GM23338 (cell line): ENCODE measurements around the gene EML4. TPM values are rescaled to one million over a fixed set of nuclear protein-coding genes. Genes with fewer than 3 reads are reported as not detected.

Experiments used
- ATAC-seq: fragments of 200-7000 bp; cut with Tn5 transposase; 3 replicates; pipeline ENCODE4 v1.9.1; 2020
- DNase-seq: peaks from one replicate; pipeline ENCODE4 v3.0.0-alpha.2; 2015; ENCODE audit warnings: low spot score
- H2AFZ ChIP-seq: fragments of 200-600 bp; sonication (generic); 2 replicates; pipeline ENCODE4 v1.8.0; 2016; ENCODE audit warnings: antibody characterized with exemption, mild to moderate bottlenecking, moderate library complexity
- H3F3A ChIP-seq: fragments of 200-600 bp; sonication (generic); replicated peaks from 2 replicates; pipeline ENCODE4 v1.8.0; 2017; ENCODE audit warnings: antibody characterized with exemption, mixed run types, low read depth
- H3K27ac ChIP-seq: fragments of 200-600 bp; sonication (generic); 2 replicates; pipeline ENCODE4 v1.6.1; 2016; ENCODE audit warnings: low read depth
- H3K27me3 ChIP-seq: fragments of 200-600 bp; sonication (generic); 2 replicates; pipeline ENCODE4 v1.8.0; 2016; ENCODE audit warnings: mild to moderate bottlenecking, mixed run types, moderate library complexity; ENCODE audit not compliant: insufficient read depth
- H3K36me3 ChIP-seq: fragments of 200-600 bp; sonication (generic); 2 replicates; pipeline ENCODE4 v1.8.0; 2016; ENCODE audit warnings: mild to moderate bottlenecking; ENCODE audit not compliant: insufficient read depth
- H3K4me1 ChIP-seq: fragments of 200-600 bp; sonication (generic); 2 replicates; pipeline ENCODE4 v1.8.0; 2016; ENCODE audit warnings: mild to moderate bottlenecking, moderate library complexity; ENCODE audit not compliant: insufficient read depth
- H3K4me2 ChIP-seq: fragments of 200-600 bp; sonication (generic); 2 replicates; pipeline ENCODE4 v1.7.1; 2017; ENCODE audit warnings: mixed run types
- H3K4me3 ChIP-seq: fragments of 200-600 bp; sonication (generic); 2 replicates; pipeline ENCODE4 v1.6.1; 2016; ENCODE audit warnings: mixed run types
- H3K79me2 ChIP-seq: fragments of 200-600 bp; sonication (generic); replicated peaks from 2 replicates; pipeline ENCODE4 v1.8.0; 2017; ENCODE audit warnings: mild to moderate bottlenecking; ENCODE audit not compliant: insufficient read depth
- H3K9me2 ChIP-seq: fragments of 200-600 bp; sonication (generic); 2 replicates; pipeline ENCODE4 v1.8.0; 2017; ENCODE audit not compliant: insufficient read depth
- H4K20me1 ChIP-seq: fragments of 200-600 bp; sonication (generic); replicated peaks from 2 replicates; pipeline ENCODE4 v1.8.0; 2017; ENCODE audit warnings: mild to moderate bottlenecking; ENCODE audit not compliant: insufficient read depth
- H3K27ac Mint-ChIP-seq: 2 replicates; pipeline ENCODE4 v1.8.0; 2020; ENCODE audit warnings: inconsistent platforms, mild to moderate bottlenecking, moderate library complexity, mixed read lengths
- H3K27me3 Mint-ChIP-seq: 3 replicates; pipeline ENCODE4 v1.8.0; 2022; ENCODE audit warnings: low read depth, mild to moderate bottlenecking, moderate library complexity, mixed read lengths, inconsistent platforms; ENCODE audit not compliant: insufficient read depth, poor library complexity
- H3K36me3 Mint-ChIP-seq: 3 replicates; pipeline ENCODE4 v1.8.0; 2021; ENCODE audit warnings: low read depth, mild to moderate bottlenecking, inconsistent platforms, moderate library complexity, mixed read lengths
- H3K4me1 Mint-ChIP-seq: 3 replicates; pipeline ENCODE4 v1.8.0; 2020; ENCODE audit warnings: mild to moderate bottlenecking, inconsistent platforms, mixed read lengths
- H3K4me3 Mint-ChIP-seq: 3 replicates; pipeline ENCODE4 v1.8.0; 2021; ENCODE audit warnings: moderate library complexity, mild to moderate bottlenecking, inconsistent platforms, mixed read lengths
- H3K9me3 Mint-ChIP-seq: 3 replicates; pipeline ENCODE4 v1.8.0; 2020; ENCODE audit warnings: moderate library complexity, mild to moderate bottlenecking, inconsistent platforms, mixed read lengths
- CREB1 ChIP-seq: fragments of 250-450 bp; sonication (Bioruptor Pico); IDR thresholded peaks from 2 replicates; pipeline ENCODE4 v1.5.0; 2020; ENCODE audit warnings: low read depth, mild to moderate bottlenecking, moderate library complexity
- EZH2 ChIP-seq: fragments of 200-600 bp; sonication (generic); IDR thresholded peaks from one replicate; pipeline ENCODE4 v1.8.0; 2017; ENCODE audit warnings: antibody characterized with exemption, mild to moderate bottlenecking, low read depth; ENCODE audit not compliant: unreplicated experiment
- EZH2phosphoT487 ChIP-seq: fragments of 200-600 bp; sonication (generic); IDR thresholded peaks from one replicate; pipeline ENCODE4 v1.8.1; 2018; ENCODE audit warnings: antibody characterized with exemption; ENCODE audit not compliant: unreplicated experiment
- JUNB ChIP-seq: IDR thresholded peaks from one replicate; pipeline ENCODE4 v1.6.1; 2016; ENCODE audit warnings: antibody characterized with exemption; ENCODE audit not compliant: unreplicated experiment
- POLR2AphosphoS5 ChIP-seq: IDR thresholded peaks from 2 replicates; pipeline ENCODE4 v1.6.1; 2016; ENCODE audit warnings: antibody characterized with exemption, low read depth
- STAT1 ChIP-seq: IDR thresholded peaks from one replicate; pipeline ENCODE4 v1.6.1; 2016; ENCODE audit warnings: antibody characterized with exemption; ENCODE audit not compliant: unreplicated experiment
- ZNF331 ChIP-seq: fragments of 250-450 bp; sonication (Bioruptor Pico); IDR thresholded peaks from 2 replicates; pipeline ENCODE4 v1.5.0; 2020; ENCODE audit warnings: low read depth, mild to moderate bottlenecking, moderate library complexity
- polyA plus RNA-seq: library from polyadenylated mRNA; unstranded; fragments of >200 nt; fragmentation: Nextera tagmentation; extraction: Ambion mirVana; gene quantifications from 2 replicates; pipeline ENCODE4 v1.2.1, GENCODE V29; 2016
- total RNA-seq: library from RNA; depleted of rRNA; stranded (reverse); fragments of >200 nt; shearing (Covaris generic); gene quantifications from 2 replicates; pipeline ENCODE4 v1.2.3, GENCODE V29; 2014
- TF ChIP-seq, protein P1 (sequence below), 2 experiments: fragments of 200-600 bp in 1 of 2; sonication (generic) in 1 of 2; conservative IDR thresholded peaks; 2 replicates each; pipeline versions ENCODE4 v1.5.1 to v1.6.1; 2016 to 2017; ENCODE audit warnings: antibody characterized with exemption in 2 of 2, low read depth in 2 of 2, mild to moderate bottlenecking in 2 of 2, moderate library complexity in 1 of 2
- TF ChIP-seq, protein P2 (sequence below): IDR thresholded peaks from one replicate; pipeline ENCODE4 v1.6.1; 2018; ENCODE audit warnings: antibody characterized with exemption; ENCODE audit not compliant: unreplicated experiment
- TF ChIP-seq, protein P3 (sequence below): IDR thresholded peaks from 2 replicates; pipeline ENCODE4 v1.6.1; 2016; ENCODE audit warnings: antibody characterized with exemption

EML4 gene
- total and polyA plus RNA-seq, 2 experiments from 2014 or later = 65.3 to 115 TPM

DNA sequence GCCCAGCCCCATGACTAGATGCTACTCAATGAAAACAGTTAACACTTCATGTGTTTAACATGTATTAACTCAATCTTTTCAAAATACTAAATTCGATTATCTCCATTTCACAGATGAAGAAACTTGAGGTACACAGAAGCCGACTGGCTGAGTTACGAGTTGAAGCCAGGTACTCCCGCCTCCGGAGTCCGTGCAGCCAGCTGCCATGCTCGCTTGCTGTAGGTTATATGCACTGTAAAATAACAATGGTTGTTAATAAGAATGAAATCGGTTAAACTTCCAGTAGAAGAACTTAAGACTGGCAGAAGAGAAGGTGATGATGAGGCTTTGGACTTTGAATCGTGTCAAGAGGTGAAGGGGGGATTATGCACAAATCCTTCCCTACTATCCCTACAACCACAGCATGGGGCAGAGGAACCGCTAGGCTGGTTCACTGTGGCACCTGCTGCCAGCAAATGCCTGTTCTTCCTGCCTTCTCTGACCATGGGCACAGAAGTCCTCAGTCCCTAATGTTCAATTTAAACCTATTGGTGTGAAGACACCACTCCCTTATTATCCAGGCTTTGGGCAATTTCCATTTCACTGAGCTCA is 166.5 kb downstream of the EML4 start:
- Histone ChIP-seq H3K36me3 (peaks cover 12% of the 10 kb centered on the region; the same call in 1 of the 2 replicates), H2AFZ (no peak overlapping the region), H3K4me1 (no peaks in the 10 kb centered on the region; the same call in 1 of the 2 replicates), H3K4me3 (no peak overlapping the region), H3F3A (0 out of 2 replicates have a peak, but pooled peaks cover 3% of the 10 kb centered on the region), H3K79me2 (0 out of 2 replicates have a peak, but pooled peaks cover 1% of the 10 kb centered on the region), H3K27me3 (no peaks in the 10 kb centered on the region), H3K9me2 (no peaks in the 10 kb centered on the region), H3K4me2 (no peak overlapping the region), H4K20me1 (peaks cover 20% of the 10 kb centered on the region), H3K27ac (no peak overlapping the region)
- no peak for DNase-seq
- H3K4me1 Mint-ChIP-seq = peaks cover 7% of the 10 kb centered on the region; the same call in 2 of the 3 replicates
- no peak overlapping the region for H3K27ac Mint-ChIP-seq
- H3K4me3 Mint-ChIP-seq = no peak overlapping the region
- H3K27me3 Mint-ChIP-seq = peaks cover 15% of the 10 kb centered on the region
- H3K36me3 Mint-ChIP-seq = peaks cover 40% of the 10 kb centered on the region
- H3K9me3 Mint-ChIP-seq = no peaks in the 10 kb centered on the region
- TF ChIP-seq STAT1 (no peak), EZH2 (no peak), ZNF331 (CRISPR knock-in tag) (no peak)
- TF ChIP-seq, protein P1, sequence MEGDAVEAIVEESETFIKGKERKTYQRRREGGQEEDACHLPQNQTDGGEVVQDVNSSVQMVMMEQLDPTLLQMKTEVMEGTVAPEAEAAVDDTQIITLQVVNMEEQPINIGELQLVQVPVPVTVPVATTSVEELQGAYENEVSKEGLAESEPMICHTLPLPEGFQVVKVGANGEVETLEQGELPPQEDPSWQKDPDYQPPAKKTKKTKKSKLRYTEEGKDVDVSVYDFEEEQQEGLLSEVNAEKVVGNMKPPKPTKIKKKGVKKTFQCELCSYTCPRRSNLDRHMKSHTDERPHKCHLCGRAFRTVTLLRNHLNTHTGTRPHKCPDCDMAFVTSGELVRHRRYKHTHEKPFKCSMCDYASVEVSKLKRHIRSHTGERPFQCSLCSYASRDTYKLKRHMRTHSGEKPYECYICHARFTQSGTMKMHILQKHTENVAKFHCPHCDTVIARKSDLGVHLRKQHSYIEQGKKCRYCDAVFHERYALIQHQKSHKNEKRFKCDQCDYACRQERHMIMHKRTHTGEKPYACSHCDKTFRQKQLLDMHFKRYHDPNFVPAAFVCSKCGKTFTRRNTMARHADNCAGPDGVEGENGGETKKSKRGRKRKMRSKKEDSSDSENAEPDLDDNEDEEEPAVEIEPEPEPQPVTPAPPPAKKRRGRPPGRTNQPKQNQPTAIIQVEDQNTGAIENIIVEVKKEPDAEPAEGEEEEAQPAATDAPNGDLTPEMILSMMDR (conservative IDR thresholded peaks at IDR 0.05; ENCODE audit: low read depth in 2 of 2) = no peak
- no peak for ATAC-seq

DNA sequence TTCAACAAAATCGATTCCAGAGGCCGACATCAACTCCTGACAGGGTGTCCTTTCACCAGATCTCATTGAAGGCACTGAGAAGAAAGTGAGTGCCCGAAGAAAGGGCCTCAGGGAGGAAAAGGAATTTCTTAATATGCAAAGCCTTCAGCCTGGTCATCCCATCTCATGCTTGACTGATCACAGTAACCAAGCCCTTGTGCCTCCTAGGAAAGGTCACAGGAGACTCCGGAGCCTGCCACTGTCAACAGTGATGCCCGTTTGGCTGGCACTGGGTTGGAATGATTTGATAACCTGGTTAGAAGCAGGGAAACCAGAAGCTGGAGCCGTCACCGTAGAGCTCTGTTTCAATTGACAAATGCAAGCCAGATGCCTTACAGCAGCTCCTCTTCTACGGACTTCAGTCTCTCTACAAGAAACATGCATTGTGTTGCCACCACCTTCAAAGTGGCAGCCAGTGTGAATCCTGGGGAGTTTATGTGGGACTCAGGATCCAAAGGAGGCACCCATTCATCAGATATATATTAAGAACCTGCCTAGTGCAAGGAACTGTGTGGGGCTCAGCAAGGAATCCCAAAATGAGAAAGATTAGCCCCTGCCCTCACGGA is 167.3 kb downstream of the EML4 start:
- Histone ChIP-seq H3K4me3 (no peak overlapping the region), H3K9me2 (no peaks in the 10 kb centered on the region), H3K79me2 (peaks cover 5% of the 10 kb centered on the region; the same call in 1 of the 2 replicates), H3F3A (0 out of 2 replicates have a peak, but pooled peaks cover 3% of the 10 kb centered on the region), H3K36me3 (peaks cover 12% of the 10 kb centered on the region; the same call in 1 of the 2 replicates), H2AFZ (no peak overlapping the region), H3K4me2 (no peak overlapping the region), H3K27me3 (no peaks in the 10 kb centered on the region), H4K20me1 (peaks cover 20% of the 10 kb centered on the region), H3K4me1 (no peaks in the 10 kb centered on the region; the same call in 1 of the 2 replicates), H3K27ac (no peak overlapping the region)
- H3K27me3 Mint-ChIP-seq = peaks cover 15% of the 10 kb centered on the region
- ATAC-seq (no peak), DNase-seq (no peak)
- no peaks in the 10 kb centered on the region for H3K9me3 Mint-ChIP-seq
- peaks cover 9% of the 10 kb centered on the region for H3K4me1 Mint-ChIP-seq
- H3K4me3 Mint-ChIP-seq = no peak overlapping the region
- peaks cover 38% of the 10 kb centered on the region for H3K36me3 Mint-ChIP-seq
- no peak overlapping the region for H3K27ac Mint-ChIP-seq
- TF ChIP-seq POLR2AphosphoS5 (no peak), CREB1 (no peak), STAT1 (no peak), ZNF331 (CRISPR knock-in tag) (no peak), JUNB (no peak), EZH2phosphoT487 (no peak), EZH2 (no peak)
- TF ChIP-seq, protein P2, sequence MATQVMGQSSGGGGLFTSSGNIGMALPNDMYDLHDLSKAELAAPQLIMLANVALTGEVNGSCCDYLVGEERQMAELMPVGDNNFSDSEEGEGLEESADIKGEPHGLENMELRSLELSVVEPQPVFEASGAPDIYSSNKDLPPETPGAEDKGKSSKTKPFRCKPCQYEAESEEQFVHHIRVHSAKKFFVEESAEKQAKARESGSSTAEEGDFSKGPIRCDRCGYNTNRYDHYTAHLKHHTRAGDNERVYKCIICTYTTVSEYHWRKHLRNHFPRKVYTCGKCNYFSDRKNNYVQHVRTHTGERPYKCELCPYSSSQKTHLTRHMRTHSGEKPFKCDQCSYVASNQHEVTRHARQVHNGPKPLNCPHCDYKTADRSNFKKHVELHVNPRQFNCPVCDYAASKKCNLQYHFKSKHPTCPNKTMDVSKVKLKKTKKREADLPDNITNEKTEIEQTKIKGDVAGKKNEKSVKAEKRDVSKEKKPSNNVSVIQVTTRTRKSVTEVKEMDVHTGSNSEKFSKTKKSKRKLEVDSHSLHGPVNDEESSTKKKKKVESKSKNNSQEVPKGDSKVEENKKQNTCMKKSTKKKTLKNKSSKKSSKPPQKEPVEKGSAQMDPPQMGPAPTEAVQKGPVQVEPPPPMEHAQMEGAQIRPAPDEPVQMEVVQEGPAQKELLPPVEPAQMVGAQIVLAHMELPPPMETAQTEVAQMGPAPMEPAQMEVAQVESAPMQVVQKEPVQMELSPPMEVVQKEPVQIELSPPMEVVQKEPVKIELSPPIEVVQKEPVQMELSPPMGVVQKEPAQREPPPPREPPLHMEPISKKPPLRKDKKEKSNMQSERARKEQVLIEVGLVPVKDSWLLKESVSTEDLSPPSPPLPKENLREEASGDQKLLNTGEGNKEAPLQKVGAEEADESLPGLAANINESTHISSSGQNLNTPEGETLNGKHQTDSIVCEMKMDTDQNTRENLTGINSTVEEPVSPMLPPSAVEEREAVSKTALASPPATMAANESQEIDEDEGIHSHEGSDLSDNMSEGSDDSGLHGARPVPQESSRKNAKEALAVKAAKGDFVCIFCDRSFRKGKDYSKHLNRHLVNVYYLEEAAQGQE = no peak
- TF ChIP-seq, protein P1 (conservative IDR thresholded peaks at IDR 0.05; ENCODE audit: low read depth in 2 of 2) = no peak
- TF ChIP-seq, protein P3, sequence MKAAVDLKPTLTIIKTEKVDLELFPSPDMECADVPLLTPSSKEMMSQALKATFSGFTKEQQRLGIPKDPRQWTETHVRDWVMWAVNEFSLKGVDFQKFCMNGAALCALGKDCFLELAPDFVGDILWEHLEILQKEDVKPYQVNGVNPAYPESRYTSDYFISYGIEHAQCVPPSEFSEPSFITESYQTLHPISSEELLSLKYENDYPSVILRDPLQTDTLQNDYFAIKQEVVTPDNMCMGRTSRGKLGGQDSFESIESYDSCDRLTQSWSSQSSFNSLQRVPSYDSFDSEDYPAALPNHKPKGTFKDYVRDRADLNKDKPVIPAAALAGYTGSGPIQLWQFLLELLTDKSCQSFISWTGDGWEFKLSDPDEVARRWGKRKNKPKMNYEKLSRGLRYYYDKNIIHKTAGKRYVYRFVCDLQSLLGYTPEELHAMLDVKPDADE = no peak
